IMR-90 (cell line): ENCODE measurements around the gene CUL3. TPM values are rescaled to one million over a fixed set of nuclear protein-coding genes. Genes with fewer than 3 reads are reported as not detected.

ENCODE experiments used
- ATAC-seq: fragments of 200-7000 bp; cut with Tn5 transposase; 2 replicates; pipeline ENCODE4 v1.9.1; 2020; ENCODE audit warnings: low read depth, mild to moderate bottlenecking, moderate library complexity
- BruUV-seq: library from RNA; stranded (reverse); fragments of 400-500 nt; replicated peaks from 2 replicates; lab custom pipeline; 2021; lab: Mats Ljungman, UMichigan
- CTCF ChIA-PET: fragments of 300-600 bp; formaldehyde crosslinking; extraction: SDS; loops from one replicate; lab custom pipeline; 2021; ENCODE audit warnings: antibody characterized with exemption; lab: Yijun Ruan, JAX
- POLR2A ChIA-PET: fragments of 300-600 bp; sonication (Branson Sonifier 250); formaldehyde crosslinking; loops from one replicate; lab custom pipeline; 2022; ENCODE audit warnings: antibody characterized with exemption; ENCODE audit not compliant: unreplicated experiment; lab: Charles Lee
- DNase-seq: peaks from one replicate; pipeline ENCODE4 v3.0.0; 2013
- H2AFZ ChIP-seq: replicated peaks from 2 replicates; pipeline ENCODE3; 2013; ENCODE audit warnings: low read length, mild to moderate bottlenecking; ENCODE audit not compliant: poor library complexity
- H2AK5ac ChIP-seq: 2 replicates; pipeline ENCODE4 v1.6.1; 2013; ENCODE audit warnings: low read depth, low read length, inconsistent platforms
- H2AK9ac ChIP-seq: replicated peaks from 2 replicates; pipeline ENCODE3; 2013; ENCODE audit warnings: mild to moderate bottlenecking, low read depth, low read length, moderate library complexity; ENCODE audit not compliant: poor library complexity
- H2BK120ac ChIP-seq: 2 replicates; pipeline ENCODE4 v1.6.1; 2013; ENCODE audit warnings: low read depth, low read length, inconsistent platforms
- H2BK15ac ChIP-seq: 3 replicates; pipeline ENCODE4 v1.6.1; 2013; ENCODE audit warnings: low read depth, low read length, inconsistent platforms
- H2BK20ac ChIP-seq: 2 replicates; pipeline ENCODE4 v1.6.1; 2013; ENCODE audit warnings: low read depth, mild to moderate bottlenecking, inconsistent platforms, low read length, moderate library complexity
- H2BK5ac ChIP-seq: 2 replicates; pipeline ENCODE4 v1.6.1; 2013; ENCODE audit warnings: mild to moderate bottlenecking, low read depth, low read length, inconsistent platforms; ENCODE audit not compliant: poor library complexity, severe bottlenecking
- H3K14ac ChIP-seq: replicated peaks from 2 replicates; pipeline ENCODE4 v1.6.1; 2013; ENCODE audit warnings: low read depth, low read length, inconsistent platforms
- H3K18ac ChIP-seq: 2 replicates; pipeline ENCODE4 v1.6.1; 2013; ENCODE audit warnings: low read depth, low read length, control low read depth
- H3K23ac ChIP-seq: 2 replicates; pipeline ENCODE4 v1.6.1; 2013; ENCODE audit warnings: low read depth, low read length, inconsistent platforms
- H3K27ac ChIP-seq: 2 replicates; pipeline ENCODE4 v1.5.1; 2013; ENCODE audit warnings: mild to moderate bottlenecking, control low read depth, low read length; ENCODE audit not compliant: insufficient read depth
- H3K27me3 ChIP-seq: 2 replicates; pipeline ENCODE4 v1.6.1; 2013; ENCODE audit warnings: low read length; ENCODE audit not compliant: control insufficient read depth, insufficient read depth
- H3K36me3 ChIP-seq: 2 replicates; pipeline ENCODE4 v1.6.1; 2013; ENCODE audit warnings: low read length, mixed read lengths; ENCODE audit not compliant: control insufficient read depth, insufficient read depth
- H3K4ac ChIP-seq: 2 replicates; pipeline ENCODE4 v1.6.1; 2013; ENCODE audit warnings: low read depth, low read length, inconsistent platforms
- H3K4me1 ChIP-seq: 2 replicates; pipeline ENCODE4 v1.6.1; 2013; ENCODE audit warnings: low read length, mixed read lengths; ENCODE audit not compliant: control insufficient read depth, insufficient read depth
- H3K4me2 ChIP-seq: 2 replicates; pipeline ENCODE4 v1.6.1; 2013; ENCODE audit warnings: low read depth, mild to moderate bottlenecking, control low read depth, low read length, moderate library complexity
- H3K4me3 ChIP-seq: 2 replicates; pipeline ENCODE4 v1.5.1; 2013; ENCODE audit warnings: low read depth, mild to moderate bottlenecking, control low read depth, low read length, moderate library complexity; ENCODE audit not compliant: insufficient read depth
- H3K56ac ChIP-seq: 2 replicates; pipeline ENCODE4 v1.6.1; 2013; ENCODE audit warnings: low read length, inconsistent platforms; ENCODE audit not compliant: insufficient read depth; ENCODE audit errors: extremely low read depth
- H3K79me1 ChIP-seq, 2 experiments: 2 replicates each; pipeline ENCODE4 v1.6.1; 2013; ENCODE audit warnings: low read length in 2 of 2, inconsistent platforms in 1 of 2, low read depth in 1 of 2
- H3K9ac ChIP-seq: 2 replicates; pipeline ENCODE4 v1.6.1; 2013; ENCODE audit warnings: low read depth, low read length, control low read depth
- H3K9me1 ChIP-seq: 2 replicates; pipeline ENCODE4 v1.6.1; 2013; ENCODE audit warnings: low read length, inconsistent platforms; ENCODE audit not compliant: insufficient read depth
- H3K9me3 ChIP-seq: 2 replicates; pipeline ENCODE4 v1.6.1; 2013; ENCODE audit warnings: low read length; ENCODE audit not compliant: control insufficient read depth, insufficient read depth
- H4K20me1 ChIP-seq: 2 replicates; pipeline ENCODE4 v1.6.1; 2013; ENCODE audit warnings: low read length, inconsistent platforms; ENCODE audit not compliant: insufficient read depth
- H4K5ac ChIP-seq: 2 replicates; pipeline ENCODE4 v1.6.1; 2013; ENCODE audit warnings: mild to moderate bottlenecking, low read depth, low read length, control low read depth
- H4K8ac ChIP-seq, 2 experiments: 2 replicates each; pipeline ENCODE4 v1.6.1; 2013; ENCODE audit warnings: low read depth in 2 of 2, low read length in 2 of 2, control low read depth in 1 of 2, inconsistent platforms in 1 of 2
- H4K91ac ChIP-seq: 2 replicates; pipeline ENCODE4 v1.6.1; 2013; ENCODE audit warnings: low read depth, low read length, inconsistent platforms; ENCODE audit not compliant: insufficient read depth
- CEBPB ChIP-seq: IDR thresholded peaks from 2 replicates; pipeline ENCODE4 v1.6.1; 2012; ENCODE audit warnings: low read depth, low read length, improper control_type of control experiment
- MAFK ChIP-seq: IDR thresholded peaks from 2 replicates; pipeline ENCODE4 v1.6.1; 2012; ENCODE audit warnings: low read depth, low read length, improper control_type of control experiment
- WGBS, 2 experiments: methylation state at CpG; one replicate each; pipeline versions ENCODE4 v1.1.5 to v1.1.7; 2013; ENCODE audit warnings: missing lambda C conversion rate in 2 of 2; ENCODE audit not compliant: insufficient read length in 1 of 2; ENCODE audit errors: extremely low coverage in 2 of 2; 5-methylcytosine and 5-hydroxymethylcytosine counted together
- dilution Hi-C: fragments of 300-500 bp; cut with HindIII; formaldehyde crosslinking; loops from one replicate; pipeline ENCODE4 v1.14.3; 2018; ENCODE audit warnings: low sequenced_read_pairs; ENCODE audit not compliant: unreplicated experiment
- in situ Hi-C: fragments of 300-500 bp; cut with MboI; formaldehyde crosslinking; loops from 3 replicates; pipeline ENCODE4 v1.14.3; 2019; ENCODE audit warnings: low sequenced_read_pairs, inconsistent platforms, mixed read lengths
- intact Hi-C: fragments of 100-400 bp; cut with micrococcal nuclease; formaldehyde crosslinking; loops from 2 replicates; pipeline ENCODE4 v1.10.0; 2022
- polyA plus RNA-seq, 3 experiments: library from polyadenylated mRNA; depleted of rRNA; stranded (reverse); fragments of >200 nt; gene quantifications; 2 replicates each; pipeline ENCODE4 v1.2.3, GENCODE V29; 2012; ENCODE audit warnings: low replicate concordance in 1 of 3
- total RNA-seq: library from RNA; depleted of rRNA; stranded (reverse); fragments of >200 nt; gene quantifications from 2 replicates; pipeline ENCODE4 v1.2.3, GENCODE V29; 2012

The CUL3 gene
- total and polyA plus RNA-seq, 2 of the 4 experiments (the other 2 are of a cell fraction): 33.7 to 45.7 TPM

DNA sequence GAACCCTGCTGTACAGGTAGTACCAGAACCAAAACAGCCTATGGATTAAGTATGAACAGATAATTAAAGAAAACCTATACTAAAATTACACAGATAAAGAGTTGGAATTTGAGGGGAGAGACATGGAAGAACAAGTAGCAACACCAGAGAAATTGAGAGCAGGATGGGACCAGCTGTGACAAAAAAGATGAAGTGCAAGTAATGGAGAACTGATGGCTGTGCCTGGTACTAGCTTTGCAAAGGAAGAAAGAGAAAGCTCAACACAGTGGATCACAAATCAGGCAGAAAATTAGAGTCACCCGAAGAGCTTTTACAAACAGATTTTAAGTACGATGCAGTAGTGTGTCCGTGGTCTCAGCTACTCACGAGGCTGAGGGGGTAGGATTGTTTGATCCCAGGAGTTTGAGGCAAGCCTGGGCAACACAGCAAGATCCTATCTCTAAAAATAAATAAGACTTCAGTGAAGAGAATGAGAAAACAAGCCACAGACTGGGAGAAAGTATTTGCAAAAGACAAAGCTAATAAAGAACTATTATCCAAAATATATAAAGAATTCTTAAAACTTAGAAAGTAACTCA is 46.5 kb downstream of the CUL3 start:
- H3K27me3 ChIP-seq: no peaks in the 10 kb centered on the region
- H2BK15ac ChIP-seq: no peak overlapping the region
- in situ Hi-C loops (no loop called here), intact Hi-C loops (no loop called here), dilution Hi-C loops (no loop called here)
- peaks cover 46% of the 10 kb centered on the region for H4K20me1 ChIP-seq
- no peak overlapping the region for H2AFZ ChIP-seq
- no peak overlapping the region; the same call in 1 of the 2 replicates for H2AK5ac ChIP-seq
- WGBS, 2 experiments: no CpG with 5 or more reads among the region's 4 CpGs
- H3K4ac ChIP-seq: no peak overlapping the region
- H4K91ac ChIP-seq: no peak overlapping the region
- no peaks in the 10 kb centered on the region for H3K9me3 ChIP-seq
- no peak overlapping the region for H3K9ac ChIP-seq
- CTCF ChIA-PET: interaction anchor here (0.9 kb wide), 1 partner anchor 463 kb away, joined by 3 read pairs; no protein-coding TSS in a partner anchor
- no peak overlapping the region for H2BK5ac ChIP-seq
- TF ChIP-seq CEBPB (no peak), MAFK (no peak)
- no peak overlapping the region for H3K27ac ChIP-seq
- POLR2A ChIA-PET: no interaction called here
- H4K8ac ChIP-seq: no peak overlapping the region
- no peak overlapping the region for H3K18ac ChIP-seq
- H3K9me1 ChIP-seq: peaks cover 10% of the 10 kb centered on the region; the same call in 1 of the 2 replicates
- DNase-seq: no peak
- no peak for ATAC-seq
- BruUV-seq: no TSS peak
- H3K23ac ChIP-seq: 0 out of 2 replicates have a peak overlapping the region, but pooled peaks have one; percentile 1
- no peak overlapping the region for H2BK20ac ChIP-seq
- no peak overlapping the region for H3K14ac ChIP-seq
- no peak overlapping the region for H3K56ac ChIP-seq
- H2AK9ac ChIP-seq: no peak overlapping the region
- H3K36me3 ChIP-seq: peaks cover 11% of the 10 kb centered on the region
- H3K4me2 ChIP-seq: no peak overlapping the region
- H3K4me1 ChIP-seq: no peaks in the 10 kb centered on the region; the same call in none of the 2 replicates
- peaks cover 24 to 52% of the 10 kb centered on the region in 2 experiments for H3K79me1 ChIP-seq
- no peak overlapping the region for H3K4me3 ChIP-seq
- no peak overlapping the region for H2BK120ac ChIP-seq
- H4K5ac ChIP-seq: no peak overlapping the region
